Naive B cell (primary cell): ENCODE data around the gene TSHZ1. TPM values are rescaled to one million over a fixed set of nuclear protein-coding genes. Genes with fewer than 3 reads are reported as not detected.

Experiments
- ATAC-seq, 2 donors: fragments of 150-1000 bp; cut with Tn5 transposase; 2 replicates each; pipeline ENCODE4 v1.10.0; 2021; ENCODE audit warnings: low read depth in 2 of 2, mild to moderate bottlenecking in 2 of 2, moderate library complexity in 2 of 2
- DNase-seq: peaks from one replicate; pipeline ENCODE4 v3.0.0; 2022
- H3K27ac Mint-ChIP-seq, 6 donors: one replicate each; pipeline ENCODE4 v1.8.0; 2020 to 2022; ENCODE audit warnings: mild to moderate bottlenecking in 6 of 6, mixed read lengths in 6 of 6, moderate library complexity in 5 of 6, inconsistent platforms in 2 of 6
- H3K27me3 Mint-ChIP-seq, 3 donors: one replicate each; pipeline ENCODE4 v1.8.0; 2021 to 2022; ENCODE audit warnings: mixed read lengths in 3 of 3, mild to moderate bottlenecking in 1 of 3
- H3K36me3 Mint-ChIP-seq, 2 donors: one replicate each; pipeline ENCODE4 v1.8.0; 2020 to 2022; ENCODE audit warnings: mixed read lengths in 2 of 2, inconsistent platforms in 1 of 2, mild to moderate bottlenecking in 1 of 2
- H3K4me1 Mint-ChIP-seq, 3 donors: one replicate each; pipeline ENCODE4 v1.8.0; 2020 to 2022; ENCODE audit warnings: mixed read lengths in 3 of 3, inconsistent platforms in 1 of 3, mild to moderate bottlenecking in 1 of 3, moderate library complexity in 1 of 3
- H3K4me3 Mint-ChIP-seq, 8 donors: one replicate each; pipeline ENCODE4 v1.8.0; 2020 to 2022; ENCODE audit warnings: mild to moderate bottlenecking in 8 of 8, mixed read lengths in 8 of 8, moderate library complexity in 8 of 8, inconsistent platforms in 2 of 8
- H3K9me3 Mint-ChIP-seq, 7 donors: one replicate each; pipeline ENCODE4 v1.8.0; 2020 to 2022; ENCODE audit warnings: mixed read lengths in 7 of 7, mild to moderate bottlenecking in 5 of 7, inconsistent platforms in 2 of 7, moderate library complexity in 1 of 7
- polyA plus RNA-seq, 6 donors: library from polyadenylated mRNA; unstranded; fragments of 300-500 nt; fragmentation: Illumina TruSeq; gene quantifications; one replicate each; pipeline ENCODE4 v1.2.3, GENCODE V29; 2021; ENCODE audit warnings: low read depth in 6 of 6

The TSHZ1 gene
- polyA plus RNA-seq, 6 donors from 2014 or later: 0.41 to 2.2 (median 1.7) TPM

DNA sequence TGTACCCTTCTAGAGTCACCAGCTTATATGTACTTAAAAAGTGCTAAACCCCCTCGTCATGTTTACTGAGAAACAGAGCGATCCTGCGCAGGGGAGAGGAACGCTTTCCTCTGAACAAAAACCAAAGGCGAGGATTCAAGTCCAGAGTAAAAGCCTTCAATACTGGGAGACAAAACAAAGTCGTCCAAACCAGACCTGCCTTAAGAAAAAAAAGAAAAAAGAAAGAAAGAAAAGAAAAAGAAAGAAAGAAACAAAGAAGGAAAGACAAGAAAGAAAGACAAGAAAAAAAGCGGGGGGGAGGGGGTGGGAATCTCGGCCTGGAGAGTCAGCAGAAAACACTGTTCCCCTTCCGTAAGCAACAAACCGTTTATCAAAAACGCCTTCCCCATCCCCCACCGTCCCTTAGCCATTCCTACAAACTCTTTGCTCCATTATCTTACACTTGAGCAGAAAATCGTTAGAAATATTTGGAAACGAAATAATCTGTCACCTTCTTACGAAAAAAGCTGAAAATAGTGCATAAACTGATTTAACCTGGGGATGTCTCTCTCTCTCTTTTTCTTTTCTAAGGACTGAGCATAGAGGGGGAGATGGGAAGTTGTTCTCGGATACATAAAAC, 5.0 kb upstream of the TSHZ1 start:
- DNase-seq (no peak), ATAC-seq (no peak)
- Mint-ChIP-seq H3K4me1 (peaks cover 36 to 46% (median 41%) of the 10 kb centered on the region in 3 donors), H3K36me3 (no peaks in the 10 kb centered on the region), H3K4me3 (peak overlapping the region in 6 of 8 donors; percentile 33 to 100 (median 70)), H3K9me3 (no peaks in the 10 kb centered on the region), H3K27ac (no peak overlapping the region), H3K27me3 (peaks cover 0 to 29% (median 10%) of the 10 kb centered on the region in 3 donors)

DNA sequence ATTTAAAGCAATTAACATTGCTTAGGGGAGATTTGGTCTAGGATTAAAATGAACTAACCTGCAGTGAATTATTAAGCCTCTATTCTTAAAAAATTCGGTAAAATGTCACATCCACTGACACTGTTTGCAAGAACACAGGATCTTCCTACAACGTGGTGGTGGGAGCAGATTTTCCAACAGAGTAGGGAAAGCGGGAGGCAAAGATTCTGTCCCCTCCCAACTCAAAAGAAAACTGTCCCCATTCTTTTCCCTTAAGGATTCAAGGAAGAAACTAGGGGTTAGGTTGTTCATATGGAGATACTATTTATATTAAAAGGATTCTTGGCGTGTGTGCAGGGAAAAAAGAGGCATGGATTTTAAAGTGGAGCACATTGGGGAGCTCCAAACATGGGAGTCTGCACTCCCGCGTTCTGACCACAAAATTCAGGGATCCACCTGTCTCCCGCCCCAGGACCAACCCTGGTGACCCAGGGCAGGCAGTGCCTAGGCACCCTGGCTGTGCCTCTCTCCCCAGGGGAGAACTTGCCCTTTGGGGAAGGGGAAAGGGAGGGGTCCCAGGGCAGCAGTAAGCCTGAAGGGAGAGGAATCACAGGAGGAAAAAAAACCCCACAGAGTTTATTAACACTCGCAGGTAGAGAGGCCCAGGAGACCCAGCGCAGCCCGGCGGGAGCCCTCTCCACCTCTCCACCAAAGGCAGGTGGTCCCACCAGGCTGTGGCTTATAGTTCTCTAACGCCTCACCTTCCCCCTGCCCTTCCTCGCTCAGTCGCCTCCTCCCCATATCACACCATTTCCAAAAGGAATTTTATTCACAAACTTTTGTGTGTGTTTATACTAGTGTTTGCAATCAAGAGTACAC, 3.9 kb upstream of the TSHZ1 start:
- Mint-ChIP-seq H3K9me3 (no peaks in the 10 kb centered on the region), H3K36me3 (no peaks in the 10 kb centered on the region), H3K4me1 (peaks cover 42 to 51% (median 46%) of the 10 kb centered on the region in 3 donors), H3K4me3 (peak overlapping the region in 6 of 8 donors; percentile 65 to 100 (median 96)), H3K27ac (peak overlapping the region in 1 of 6 donors; percentile 79), H3K27me3 (peaks cover 0 to 29% (median 10%) of the 10 kb centered on the region in 3 donors)
- no peak for DNase-seq
- no peak for ATAC-seq

DNA sequence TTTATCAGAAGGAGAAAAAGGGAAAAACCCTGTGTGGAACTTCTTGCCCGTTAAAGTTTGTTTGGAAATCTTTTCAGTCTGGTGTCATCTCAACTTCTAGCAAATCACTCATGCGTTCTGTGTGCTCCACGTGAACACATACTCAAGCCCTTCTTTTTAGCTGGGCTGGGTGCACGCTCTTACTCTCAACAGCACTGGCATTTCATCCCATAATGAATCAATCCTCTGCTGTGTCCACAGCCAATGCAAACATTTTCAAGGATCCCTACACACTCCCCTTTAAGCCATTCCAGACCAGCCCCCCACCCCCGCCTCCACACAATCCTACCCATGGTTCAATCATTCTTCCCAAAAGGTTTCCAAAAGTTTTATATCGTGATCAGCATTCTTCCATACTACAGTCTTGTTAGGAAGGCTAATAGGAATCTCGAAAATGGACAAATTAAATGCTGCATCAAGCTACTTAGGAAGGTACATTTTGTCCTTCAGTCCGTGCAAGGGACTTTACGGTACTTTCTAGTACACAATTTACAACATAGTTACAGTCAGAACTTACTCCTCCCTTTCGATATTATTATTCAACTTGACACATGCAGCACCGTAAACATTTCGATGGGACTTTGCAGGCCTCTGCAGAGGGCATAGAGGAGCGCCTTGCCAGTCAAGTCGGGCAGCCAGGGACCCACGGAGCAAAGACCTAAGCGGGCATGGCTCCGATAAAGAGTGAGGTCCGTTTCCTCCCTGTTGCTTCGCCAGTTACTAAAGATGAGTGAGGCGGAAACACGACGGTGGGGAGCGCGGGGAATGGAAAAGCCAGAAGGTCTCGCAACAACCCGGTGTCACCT, 3.1 kb upstream of the TSHZ1 start:
- peak overlapping the region; percentile 89 to 100 (median 96) for H3K4me3 Mint-ChIP-seq
- H3K9me3 Mint-ChIP-seq: no peaks in the 10 kb centered on the region
- H3K36me3 Mint-ChIP-seq: no peaks in the 10 kb centered on the region
- ATAC-seq: no peak
- no peak for DNase-seq
- H3K27ac Mint-ChIP-seq: peak overlapping the region; percentile 21 to 93 (median 84)
- H3K27me3 Mint-ChIP-seq: peaks cover 0 to 29% (median 10%) of the 10 kb centered on the region in 3 donors
- peaks cover 44 to 53% (median 51%) of the 10 kb centered on the region in 3 donors for H3K4me1 Mint-ChIP-seq

DNA sequence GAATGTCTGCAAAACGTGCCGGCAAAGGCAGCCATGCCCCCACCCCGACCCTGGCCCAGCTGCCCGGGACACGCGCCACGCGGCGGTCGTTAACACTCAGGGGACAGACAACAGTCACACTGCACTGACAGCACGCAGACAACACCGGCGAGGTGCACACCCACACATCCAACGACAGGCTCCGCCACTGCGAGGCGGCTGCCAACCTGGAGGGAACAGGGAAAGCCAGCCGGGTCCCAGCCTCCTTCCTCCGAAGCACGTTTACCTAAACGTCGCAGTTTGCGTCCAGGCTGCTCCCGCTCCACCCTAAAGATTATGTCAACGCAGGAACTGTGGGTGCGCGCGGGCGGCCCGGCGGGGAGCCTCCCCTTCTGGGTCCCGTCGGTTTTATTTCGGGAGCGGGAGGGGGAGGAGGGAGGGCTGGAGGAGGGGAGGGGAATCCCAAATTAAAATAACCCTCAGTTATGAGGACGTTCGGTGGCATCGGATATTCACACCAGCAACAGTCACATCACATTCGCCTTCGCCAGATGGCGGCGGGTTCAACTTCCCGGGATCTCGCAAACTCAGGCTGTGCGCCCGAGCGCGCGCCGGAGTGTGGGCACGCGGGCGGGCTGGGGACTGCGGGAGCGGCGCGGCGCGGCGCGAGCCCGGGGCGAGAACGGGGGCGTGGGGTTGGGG, 2.3 kb upstream of the TSHZ1 start:
- ATAC-seq (peak; percentile 3 to 4), DNase-seq (peak; percentile 25)
- peak overlapping the region; percentile 89 to 100 (median 96) for H3K4me3 Mint-ChIP-seq
- peaks cover 50 to 59% (median 57%) of the 10 kb centered on the region in 3 donors for H3K4me1 Mint-ChIP-seq
- no peaks in the 10 kb centered on the region for H3K36me3 Mint-ChIP-seq
- H3K9me3 Mint-ChIP-seq: no peaks in the 10 kb centered on the region
- peaks cover 0 to 29% (median 10%) of the 10 kb centered on the region in 3 donors for H3K27me3 Mint-ChIP-seq
- peak overlapping the region; percentile 52 to 93 (median 84) for H3K27ac Mint-ChIP-seq

DNA sequence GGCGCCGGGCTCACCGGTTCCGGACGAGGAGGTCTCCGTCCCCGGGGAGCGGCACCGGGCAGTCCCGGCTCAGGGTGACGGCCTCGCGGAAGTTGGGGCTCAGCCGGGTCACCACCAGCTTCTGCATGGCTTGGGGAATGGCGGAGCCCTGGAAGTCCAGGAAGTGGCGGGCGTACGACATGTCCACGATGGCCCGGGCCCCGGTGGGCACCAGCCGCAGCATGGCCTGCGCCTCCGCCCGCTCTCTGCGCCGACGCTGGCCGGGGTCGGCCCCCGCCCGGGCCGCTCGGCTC, 1.8 kb upstream of the TSHZ1 start:
- Mint-ChIP-seq H3K36me3 (no peaks in the 10 kb centered on the region), H3K9me3 (no peaks in the 10 kb centered on the region), H3K4me3 (peak overlapping the region; percentile 29 to 100 (median 96)), H3K27ac (peak overlapping the region in 1 of 6 donors; percentile 91), H3K27me3 (peaks cover 0 to 29% (median 10%) of the 10 kb centered on the region in 3 donors), H3K4me1 (peaks cover 51 to 59% (median 57%) of the 10 kb centered on the region in 3 donors)
- DNase-seq (no peak), ATAC-seq (peak in 1 of 2 donors; percentile 5)

DNA sequence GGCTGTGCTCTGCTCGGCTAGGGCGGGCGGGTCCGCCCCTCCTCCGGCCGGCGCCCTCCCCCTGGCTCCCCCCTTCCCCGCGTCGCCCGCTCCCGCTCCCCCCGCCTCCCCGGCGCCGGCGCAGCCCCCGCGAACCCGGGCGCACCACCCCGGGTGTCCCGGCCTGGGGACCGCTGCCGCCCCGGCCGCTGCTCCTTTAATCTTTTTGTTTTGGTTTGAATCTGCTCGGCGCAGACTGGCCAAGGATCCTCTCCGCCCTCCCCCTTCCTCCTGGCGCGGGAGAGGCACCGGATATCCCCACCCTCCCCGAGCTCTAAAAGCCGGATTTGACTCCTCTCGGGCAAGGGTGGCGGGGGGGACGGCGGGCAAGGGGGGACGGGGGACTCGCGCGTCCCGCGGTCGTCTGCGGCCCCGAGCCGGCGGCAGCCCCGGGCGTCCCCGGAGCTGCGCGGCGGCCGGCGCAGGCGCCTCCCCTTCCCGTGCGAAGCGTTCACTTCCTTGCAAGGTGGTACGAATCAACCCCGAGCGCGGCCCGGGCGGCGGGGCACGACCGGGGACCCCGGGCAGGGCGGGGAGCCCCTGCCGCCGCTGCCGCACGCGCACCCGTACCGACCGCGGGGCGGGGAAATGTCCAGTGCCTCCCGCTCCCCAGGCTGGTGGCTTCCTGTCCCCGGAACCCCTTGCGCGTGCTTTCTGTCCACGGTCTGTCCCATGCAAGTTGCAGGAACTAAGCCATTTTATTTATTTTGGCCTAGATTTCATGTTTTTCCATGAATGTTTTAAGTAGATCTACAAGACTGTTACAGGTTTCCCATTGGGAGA, 1.3 kb upstream of the TSHZ1 start, which contains the start of gene PTGR3:
TSS of gene PTGR3 (minus strand) at position 11 of the 822 bp plus-strand sequence. CDS start 81 bp downstream, outside the sequence.
- Mint-ChIP-seq H3K4me1 (peaks cover 56 to 59% (median 57%) of the 10 kb centered on the region in 3 donors), H3K36me3 (no peaks in the 10 kb centered on the region), H3K9me3 (no peaks in the 10 kb centered on the region), H3K27me3 (peaks cover 0 to 29% (median 10%) of the 10 kb centered on the region in 3 donors), H3K27ac (peak within 1 kb of the TSS; percentile 63 to 94 (median 90)), H3K4me3 (peak within 1 kb of the TSS; percentile 96 to 100 (median 98))
- ATAC-seq: peak; percentile 63 to 66
- peak; percentile 72 for DNase-seq

DNA sequence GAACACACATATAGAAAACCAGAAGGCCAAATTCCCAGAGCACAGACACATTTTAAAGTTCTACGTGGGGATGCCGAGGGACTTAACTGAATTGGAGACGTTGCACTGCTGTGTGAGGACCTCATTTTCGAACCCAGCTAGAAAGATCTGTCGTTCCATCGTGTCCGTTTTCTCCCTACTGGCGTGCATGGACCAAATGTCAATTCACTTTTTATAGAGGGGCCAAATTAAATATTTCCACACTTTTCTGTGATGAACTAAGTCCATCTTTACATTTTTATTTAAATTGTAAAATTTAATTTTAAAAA, 692 bp upstream of the TSHZ1 start:
- peaks cover 0 to 28% (median 10%) of the 10 kb centered on the region in 3 donors for H3K27me3 Mint-ChIP-seq
- no peak for ATAC-seq
- DNase-seq: no peak
- peak overlapping the region; percentile 96 to 100 (median 98) for H3K4me3 Mint-ChIP-seq
- H3K4me1 Mint-ChIP-seq: peaks cover 55 to 56% (median 56%) of the 10 kb centered on the region in 3 donors
- H3K36me3 Mint-ChIP-seq: no peaks in the 10 kb centered on the region
- H3K27ac Mint-ChIP-seq: peak overlapping the region; percentile 63 to 94 (median 90)
- H3K9me3 Mint-ChIP-seq: no peaks in the 10 kb centered on the region

DNA sequence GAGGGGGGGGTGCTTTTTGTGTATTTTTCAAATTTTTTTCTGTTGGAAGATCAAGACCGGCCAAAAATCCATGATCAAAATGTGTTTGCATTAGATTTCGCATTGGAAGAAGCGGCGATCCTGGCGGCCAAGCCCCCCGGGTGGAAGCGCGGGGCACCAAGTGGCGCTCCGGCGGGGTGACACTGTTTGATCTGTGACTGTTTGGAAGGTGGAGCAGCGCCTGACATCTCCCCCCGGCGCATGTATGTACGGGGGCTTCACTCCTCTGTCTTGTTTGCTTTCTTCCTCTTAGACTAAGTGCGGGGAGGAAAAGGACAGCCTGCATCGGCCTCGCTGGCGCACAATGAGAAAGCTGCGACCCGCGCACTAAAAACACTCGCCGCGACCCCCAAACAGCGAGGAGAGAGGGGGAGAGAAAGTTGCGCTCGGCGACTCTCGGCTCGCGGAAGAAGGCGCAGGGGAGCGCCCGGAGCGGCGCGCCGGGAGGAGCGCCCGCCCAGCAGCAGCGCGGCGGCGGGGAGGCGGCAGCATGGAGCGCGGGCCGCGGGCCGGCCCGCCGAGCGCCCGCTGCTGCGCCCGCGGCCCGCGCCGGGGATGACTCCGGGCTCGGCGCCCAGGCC, 515 bp downstream of the TSHZ1 start:
- Mint-ChIP-seq H3K4me3 (peak overlapping the region; percentile 96 to 100 (median 98)), H3K27me3 (peaks cover 0 to 16% (median 4%) of the 10 kb centered on the region in 3 donors), H3K27ac (peak overlapping the region; percentile 91 to 98 (median 92)), H3K36me3 (no peaks in the 10 kb centered on the region), H3K4me1 (peaks cover 53 to 54% (median 54%) of the 10 kb centered on the region in 3 donors), H3K9me3 (no peaks in the 10 kb centered on the region)
- DNase-seq (peak; percentile 35), ATAC-seq (peak; percentile 9 to 13)

DNA sequence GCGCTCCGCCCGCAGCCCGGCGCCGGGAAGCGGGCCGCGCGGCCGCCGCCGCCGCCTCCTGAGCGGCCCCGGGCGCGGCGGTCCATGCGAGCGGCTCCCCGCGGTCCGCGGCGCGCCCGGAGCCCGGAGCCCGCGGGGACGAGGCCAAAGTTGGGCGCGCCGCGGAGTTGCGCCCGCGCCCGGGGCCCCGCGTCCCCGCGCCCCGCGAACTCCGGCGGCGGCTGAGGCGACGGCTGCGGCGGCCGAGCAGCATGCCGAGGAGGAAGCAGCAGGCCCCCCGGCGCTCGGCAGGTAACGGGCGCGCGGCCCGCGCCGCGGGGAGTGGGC, 992 bp downstream of the TSHZ1 start:
- Mint-ChIP-seq H3K4me3 (peak overlapping the region in 2 of 8 donors; percentile 81 to 100), H3K27me3 (peaks cover 0 to 11% (median 0%) of the 10 kb centered on the region in 3 donors), H3K36me3 (no peaks in the 10 kb centered on the region), H3K9me3 (no peaks in the 10 kb centered on the region), H3K27ac (peak overlapping the region in 1 of 6 donors; percentile 91), H3K4me1 (peaks cover 54% of the 10 kb centered on the region in 3 donors)
- ATAC-seq: no peak
- DNase-seq: peak; percentile 29

DNA sequence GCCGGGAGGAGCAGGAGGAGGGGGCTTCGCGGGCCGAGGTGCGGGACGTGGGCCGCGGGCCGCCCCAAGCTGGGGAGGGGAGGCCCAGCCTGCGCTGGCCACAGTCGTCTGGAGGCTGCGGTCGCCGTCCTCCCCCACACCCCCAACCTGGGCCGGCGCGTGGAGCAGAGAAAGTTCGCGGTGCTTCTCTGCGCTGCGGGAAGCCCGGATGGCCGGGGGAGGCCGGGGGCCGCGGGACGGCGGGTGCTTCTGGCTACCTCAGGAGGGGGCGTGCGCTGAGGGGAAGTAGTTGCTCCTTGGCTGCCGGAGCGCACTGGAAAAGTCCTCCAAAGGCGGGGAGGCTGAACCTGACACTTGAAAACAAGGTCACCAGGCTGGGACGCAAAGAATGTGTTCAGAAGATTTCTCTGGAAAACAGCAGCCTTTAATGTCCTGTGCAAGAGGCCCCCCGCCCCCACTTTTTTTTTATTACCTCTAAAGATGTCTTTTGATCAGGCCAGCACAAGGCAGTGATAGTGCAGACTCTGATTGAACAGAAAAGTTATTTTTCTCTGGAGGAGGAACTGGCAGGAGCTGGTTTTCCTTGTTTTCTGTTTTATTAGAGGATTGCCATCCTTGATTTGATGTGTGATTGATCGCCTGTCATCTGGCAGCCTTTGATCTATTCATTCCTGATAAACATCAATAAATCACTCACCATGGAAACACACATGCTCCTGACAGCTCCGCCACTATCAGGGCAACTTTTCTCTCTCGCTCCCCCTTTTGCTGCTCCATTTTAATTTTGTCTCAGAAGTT, 1.6 kb downstream of the TSHZ1 start:
- Mint-ChIP-seq H3K36me3 (no peaks in the 10 kb centered on the region), H3K27ac (peak overlapping the region in 3 of 6 donors; percentile 11 to 72 (median 55)), H3K4me3 (peak overlapping the region; percentile 73 to 100 (median 90)), H3K27me3 (peaks cover 0 to 8% (median 0%) of the 10 kb centered on the region in 3 donors), H3K9me3 (no peaks in the 10 kb centered on the region), H3K4me1 (peaks cover 52 to 56% (median 53%) of the 10 kb centered on the region in 3 donors)
- DNase-seq (peak; percentile 28), ATAC-seq (no peak)

DNA sequence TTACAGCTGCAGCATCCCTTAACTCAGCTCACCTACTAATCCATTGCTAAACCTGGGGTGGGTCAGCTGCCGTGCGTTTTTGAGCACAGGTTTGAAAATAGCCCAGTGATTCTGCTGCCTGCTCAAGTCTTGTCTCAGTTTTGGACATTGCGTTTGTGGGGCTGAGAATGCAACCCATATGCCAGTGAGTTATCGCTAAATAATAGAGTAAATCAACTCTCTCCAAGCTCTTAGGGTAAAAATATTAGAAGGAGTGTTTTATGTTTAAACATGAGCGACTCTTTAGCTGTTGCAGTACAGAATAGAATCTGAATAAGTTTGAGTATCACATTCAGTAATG, 2.1 kb downstream of the TSHZ1 start:
- Mint-ChIP-seq H3K27me3 (peaks cover 0 to 2% (median 0%) of the 10 kb centered on the region in 3 donors), H3K4me1 (peaks cover 46 to 50% (median 47%) of the 10 kb centered on the region in 3 donors), H3K36me3 (no peaks in the 10 kb centered on the region), H3K27ac (peak overlapping the region in 3 of 6 donors; percentile 11 to 55 (median 17)), H3K9me3 (no peaks in the 10 kb centered on the region), H3K4me3 (peak overlapping the region; percentile 73 to 100 (median 90))
- DNase-seq (no peak), ATAC-seq (no peak)
